Measurements from ENCODE around the gene NHEJ1.

Gene NHEJ1

DNA sequence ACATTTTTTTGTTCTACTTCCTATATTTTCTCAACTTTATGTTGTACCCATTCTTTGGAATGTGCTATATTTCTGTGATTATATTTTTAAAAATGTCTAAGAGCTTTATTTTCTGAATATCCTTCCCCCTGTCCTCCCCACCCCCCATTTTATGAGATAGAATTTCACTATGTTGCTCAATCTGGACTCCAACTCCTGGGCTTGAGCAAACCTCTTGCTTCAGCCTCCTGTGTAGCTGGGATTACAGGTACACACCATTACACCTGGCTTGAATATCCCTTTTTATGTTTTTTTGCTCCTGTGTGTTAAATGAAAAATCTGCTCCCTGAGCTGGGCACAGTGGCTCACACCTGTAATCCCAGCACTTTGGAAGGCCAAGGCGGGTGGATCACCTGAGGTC, 36.8 kb upstream of the NHEJ1 start:
- H3K4me3 ChIP-seq (ENCODE audit: low read length): no peak overlapping the region
- no peak for DNase-seq (ENCODE audit: low read depth)
- TF ChIP-seq, protein P1, sequence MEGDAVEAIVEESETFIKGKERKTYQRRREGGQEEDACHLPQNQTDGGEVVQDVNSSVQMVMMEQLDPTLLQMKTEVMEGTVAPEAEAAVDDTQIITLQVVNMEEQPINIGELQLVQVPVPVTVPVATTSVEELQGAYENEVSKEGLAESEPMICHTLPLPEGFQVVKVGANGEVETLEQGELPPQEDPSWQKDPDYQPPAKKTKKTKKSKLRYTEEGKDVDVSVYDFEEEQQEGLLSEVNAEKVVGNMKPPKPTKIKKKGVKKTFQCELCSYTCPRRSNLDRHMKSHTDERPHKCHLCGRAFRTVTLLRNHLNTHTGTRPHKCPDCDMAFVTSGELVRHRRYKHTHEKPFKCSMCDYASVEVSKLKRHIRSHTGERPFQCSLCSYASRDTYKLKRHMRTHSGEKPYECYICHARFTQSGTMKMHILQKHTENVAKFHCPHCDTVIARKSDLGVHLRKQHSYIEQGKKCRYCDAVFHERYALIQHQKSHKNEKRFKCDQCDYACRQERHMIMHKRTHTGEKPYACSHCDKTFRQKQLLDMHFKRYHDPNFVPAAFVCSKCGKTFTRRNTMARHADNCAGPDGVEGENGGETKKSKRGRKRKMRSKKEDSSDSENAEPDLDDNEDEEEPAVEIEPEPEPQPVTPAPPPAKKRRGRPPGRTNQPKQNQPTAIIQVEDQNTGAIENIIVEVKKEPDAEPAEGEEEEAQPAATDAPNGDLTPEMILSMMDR (conservative IDR thresholded peaks at IDR 0.05; ENCODE audit: low read length): no peak

DNA sequence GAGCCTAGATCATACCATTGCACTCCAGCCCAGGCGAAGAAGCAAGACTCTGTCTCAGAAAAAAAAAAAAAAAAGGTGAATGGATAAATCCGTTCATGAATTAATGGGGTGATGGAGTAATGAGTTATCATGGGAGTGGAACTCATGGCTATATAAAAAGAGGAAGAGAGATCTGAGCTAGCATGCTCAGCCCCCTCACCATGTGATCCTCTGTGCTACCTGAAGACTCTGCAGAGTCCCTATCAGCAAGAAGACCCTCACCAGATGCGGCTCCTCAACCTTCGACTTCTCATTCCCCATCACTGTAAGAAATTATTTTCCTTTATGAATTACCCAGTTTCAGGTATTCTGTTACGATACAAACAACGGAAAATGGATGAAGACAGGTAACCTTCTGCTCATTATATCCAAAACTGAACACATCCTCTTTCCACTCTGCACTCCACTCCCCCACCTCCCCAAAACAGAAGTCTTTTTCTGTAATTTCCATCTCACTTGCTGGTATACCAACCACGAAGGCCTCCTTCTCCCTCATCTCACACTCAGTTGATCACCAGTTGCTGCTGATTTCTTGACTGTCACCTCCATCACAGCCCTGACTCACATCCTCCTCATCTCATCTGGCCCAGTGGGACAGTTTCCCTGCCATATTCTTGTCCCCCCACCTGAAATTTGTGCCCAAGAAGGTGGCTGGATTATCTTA, 26.3 kb upstream of the NHEJ1 start:
- DNase-seq (ENCODE audit: low read depth): no peak
- TF ChIP-seq, protein P1 (conservative IDR thresholded peaks at IDR 0.05; ENCODE audit: low read length): no peak

DNA sequence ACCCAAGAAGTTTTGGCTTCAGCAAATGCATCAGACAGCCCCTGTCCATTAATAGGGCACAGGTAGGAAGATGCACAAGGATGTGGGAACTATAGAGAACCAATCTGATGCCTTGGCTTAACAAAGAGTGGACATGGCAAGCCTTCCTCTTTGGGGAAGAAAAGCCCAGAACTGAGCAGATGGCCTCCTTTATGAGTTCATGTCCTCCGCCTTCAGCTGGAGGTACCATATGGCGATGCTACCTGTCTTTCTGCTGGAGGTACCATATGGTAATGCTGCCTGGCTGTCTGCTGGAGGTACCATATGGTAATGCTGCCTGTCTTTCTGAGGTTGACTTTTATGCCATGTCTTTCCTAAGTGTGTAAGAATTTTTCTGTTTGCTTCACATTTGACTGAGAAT, 23.5 kb upstream of the NHEJ1 start:
- no peak overlapping the region for H3K4me3 ChIP-seq (ENCODE audit: low read length)
- no peak for DNase-seq (ENCODE audit: low read depth)
- TF ChIP-seq, protein P1 (conservative IDR thresholded peaks at IDR 0.05; ENCODE audit: low read length): no peak

More for the DNA sequence above, 26.3 kb upstream of the NHEJ1 start:
- H3K4me3 ChIP-seq (ENCODE audit: low read length): no peak overlapping the region

DNA sequence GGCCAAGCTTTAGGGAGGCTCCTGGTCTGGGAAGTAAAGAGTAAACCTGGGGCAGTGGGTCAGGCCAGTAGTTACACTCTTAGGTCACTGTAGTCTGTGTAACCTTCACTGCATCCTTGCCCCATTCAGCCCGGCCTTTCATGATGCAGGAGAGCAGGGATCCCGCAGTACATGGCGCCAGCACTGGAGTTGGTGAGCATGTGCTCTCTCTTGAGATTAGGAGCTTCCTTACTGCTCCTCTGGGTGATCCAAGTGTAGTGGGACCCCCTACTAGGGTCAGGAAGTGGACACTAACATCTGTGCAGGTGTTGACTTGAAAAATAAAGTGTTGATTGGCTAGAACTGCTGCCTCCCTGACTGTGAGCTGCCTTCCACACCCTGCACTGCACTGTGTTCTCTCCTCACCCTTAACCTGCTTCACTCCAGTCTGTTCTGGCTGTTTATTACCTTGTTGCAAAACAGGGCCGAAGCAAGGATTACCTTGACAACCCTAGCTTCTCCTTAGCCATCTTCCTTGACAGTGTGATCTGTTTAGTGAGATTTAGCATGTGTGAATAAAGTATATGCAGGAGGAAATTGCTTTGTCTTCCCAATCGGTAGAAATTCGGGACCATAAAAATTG, 22.6 kb upstream of the NHEJ1 start:
- no peak for DNase-seq (ENCODE audit: low read depth)
- TF ChIP-seq, protein P1 (conservative IDR thresholded peaks at IDR 0.05; ENCODE audit: low read length): no peak
- no peak overlapping the region for H3K4me3 ChIP-seq (ENCODE audit: low read length)

DNA sequence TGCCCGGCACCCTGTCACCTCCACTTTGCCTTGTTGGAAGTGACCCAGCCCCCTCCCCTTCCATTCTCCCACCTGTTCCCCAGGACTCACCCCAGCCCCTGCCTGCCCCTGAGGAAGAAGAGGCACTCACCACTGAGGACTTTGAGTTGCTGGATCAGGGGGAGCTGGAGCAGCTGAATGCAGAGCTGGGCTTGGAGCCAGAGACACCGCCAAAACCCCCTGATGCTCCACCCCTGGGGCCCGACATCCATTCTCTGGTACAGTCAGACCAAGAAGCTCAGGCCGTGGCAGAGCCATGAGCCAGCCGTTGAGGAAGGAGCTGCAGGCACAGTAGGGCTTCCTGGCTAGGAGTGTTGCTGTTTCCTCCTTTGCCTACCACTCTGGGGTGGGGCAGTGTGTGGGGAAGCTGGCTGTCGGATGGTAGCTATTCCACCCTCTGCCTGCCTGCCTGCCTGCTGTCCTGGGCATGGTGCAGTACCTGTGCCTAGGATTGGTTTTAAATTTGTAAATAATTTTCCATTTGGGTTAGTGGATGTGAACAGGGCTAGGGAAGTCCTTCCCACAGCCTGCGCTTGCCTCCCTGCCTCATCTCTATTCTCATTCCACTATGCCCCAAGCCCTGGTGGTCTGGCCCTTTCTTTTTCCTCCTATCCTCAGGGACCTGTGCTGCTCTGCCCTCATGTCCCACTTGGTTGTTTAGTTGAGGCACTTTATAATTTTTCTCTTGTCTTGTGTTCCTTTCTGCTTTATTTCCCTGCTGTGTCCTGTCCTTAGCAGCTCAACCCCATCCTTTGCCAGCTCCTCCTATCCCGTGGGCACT, 21.9 kb upstream of the NHEJ1 start:
- TF ChIP-seq, protein P1 (conservative IDR thresholded peaks at IDR 0.05; ENCODE audit: low read length): no peak
- no peak overlapping the region for H3K4me3 ChIP-seq (ENCODE audit: low read length)
- no peak for DNase-seq (ENCODE audit: low read depth)

DNA sequence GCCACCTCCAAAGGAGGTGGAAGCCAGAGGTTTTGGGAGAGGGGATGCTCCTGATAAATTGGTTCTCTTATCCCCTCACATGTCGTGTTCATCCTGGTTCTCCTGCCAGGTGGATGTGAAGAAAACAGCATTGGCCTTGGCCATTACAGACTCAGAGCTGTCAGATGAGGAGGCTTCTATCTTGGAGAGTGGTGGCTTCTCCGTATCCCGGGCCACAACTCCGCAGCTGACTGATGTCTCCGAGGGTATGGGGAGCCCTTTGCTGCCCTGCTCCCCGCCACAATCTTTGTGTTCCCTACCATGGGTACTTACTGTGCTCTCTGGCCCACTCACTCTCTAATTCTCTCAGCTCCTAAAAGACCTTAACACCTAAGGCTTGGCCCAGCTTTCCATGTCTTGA, 20.9 kb upstream of the NHEJ1 start:
- TF ChIP-seq, protein P1 (conservative IDR thresholded peaks at IDR 0.05; ENCODE audit: low read length): no peak
- DNase-seq (ENCODE audit: low read depth): no peak
- H3K4me3 ChIP-seq (ENCODE audit: low read length): no peak overlapping the region
